Kasumi-1 (cell line): ENCODE measurements around the gene PTP4A2.

ENCODE experiments used
- DNase-seq, 2 experiments: peaks; one replicate each; lab custom pipeline; 2025; lab: John Stamatoyannopoulos, UW

PTP4A2 gene

DNA sequence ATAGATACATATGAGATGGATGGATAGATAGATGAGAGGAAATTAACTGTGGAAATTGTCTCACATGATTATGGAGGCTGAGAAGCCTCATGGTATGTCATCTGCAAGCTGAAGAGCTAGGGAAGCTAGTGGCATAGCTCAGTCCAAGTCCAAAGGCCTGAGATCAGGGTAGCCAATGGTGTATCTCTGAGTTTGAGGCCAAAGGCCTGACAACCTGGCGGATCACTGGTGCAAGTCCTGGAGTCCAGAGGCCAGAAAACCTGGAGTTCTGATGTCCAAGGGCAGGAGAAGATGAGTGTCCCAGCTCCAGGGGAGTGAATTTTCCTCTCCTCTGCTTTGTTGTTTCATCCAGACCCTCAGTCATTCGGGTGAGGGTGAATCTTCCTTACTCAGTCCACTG lies 78.4 kb downstream of the PTP4A2 start:
- DNase-seq: no peak

DNA sequence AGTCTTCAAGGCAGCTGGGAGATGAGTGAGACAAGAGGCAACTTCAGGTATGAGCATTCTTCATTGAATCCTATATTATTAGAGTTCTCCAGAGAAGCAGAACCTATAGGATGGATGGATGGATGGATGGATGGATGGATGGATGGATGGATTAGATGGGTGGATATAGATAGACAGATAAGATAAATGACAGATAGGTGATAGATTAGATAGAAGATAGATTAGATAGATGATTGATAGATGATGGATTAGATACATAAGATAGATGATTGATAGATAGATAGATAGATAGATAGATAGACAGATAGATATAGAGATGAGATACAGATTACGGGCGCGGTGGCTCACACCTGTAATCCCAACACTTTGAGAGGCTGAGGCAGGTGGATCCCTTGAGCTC lies 79.1 kb downstream of the PTP4A2 start:
- no peak for DNase-seq

DNA sequence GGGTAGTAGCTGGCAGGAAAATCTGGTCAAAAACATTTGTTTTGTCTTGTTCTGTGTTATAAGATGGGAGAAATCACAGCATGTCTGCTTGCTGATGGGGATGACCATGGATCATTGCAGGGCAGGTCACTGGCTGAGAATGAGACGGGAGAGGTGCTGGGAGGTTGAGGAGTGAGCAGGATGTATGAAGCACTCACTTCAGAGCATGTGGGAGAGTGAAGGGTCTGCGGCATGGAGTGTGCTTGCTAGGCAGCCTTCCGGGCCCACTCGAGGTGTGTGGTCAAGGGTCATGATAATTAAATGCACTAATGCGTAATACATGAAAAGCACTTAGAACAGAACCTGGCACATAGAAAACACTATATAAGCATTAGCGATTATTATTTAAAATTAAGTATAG lies 80.3 kb downstream of the PTP4A2 start:
- DNase-seq: no peak
